ENCODE data around the gene CACNA1F. TPM values are rescaled to one million over a fixed set of nuclear protein-coding genes. Genes with fewer than 3 reads are reported as not detected.

CACNA1F gene
- total RNA-seq, 1 experiment from 2014 or later, result not detected

DNA sequence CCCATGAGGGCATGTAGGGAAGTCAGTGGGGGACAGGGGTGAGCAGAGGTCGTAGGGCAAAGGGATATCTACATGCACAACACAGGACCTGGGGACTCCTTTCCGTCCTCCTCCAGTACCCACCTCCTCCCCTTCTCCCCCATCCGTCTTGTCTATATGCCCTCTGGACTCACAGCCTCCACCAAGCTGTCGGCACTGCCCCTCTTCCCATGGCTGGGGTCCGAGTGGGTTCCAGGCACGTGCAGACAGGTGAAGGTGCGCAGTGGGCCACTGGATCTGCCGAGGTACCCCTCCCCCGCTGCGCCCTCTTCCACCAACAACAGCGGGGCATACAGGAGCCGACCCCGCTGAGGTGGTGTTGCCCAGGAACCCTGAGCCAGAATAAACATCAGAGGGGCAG lies 27.7 kb downstream of the CACNA1F start:
- H3K27ac ChIP-seq, result no peak overlapping the region
- H3K9me3 ChIP-seq (ENCODE audit: insufficient read depth, low read depth), result no peaks in the 10 kb centered on the region
- TF ChIP-seq, protein P1, sequence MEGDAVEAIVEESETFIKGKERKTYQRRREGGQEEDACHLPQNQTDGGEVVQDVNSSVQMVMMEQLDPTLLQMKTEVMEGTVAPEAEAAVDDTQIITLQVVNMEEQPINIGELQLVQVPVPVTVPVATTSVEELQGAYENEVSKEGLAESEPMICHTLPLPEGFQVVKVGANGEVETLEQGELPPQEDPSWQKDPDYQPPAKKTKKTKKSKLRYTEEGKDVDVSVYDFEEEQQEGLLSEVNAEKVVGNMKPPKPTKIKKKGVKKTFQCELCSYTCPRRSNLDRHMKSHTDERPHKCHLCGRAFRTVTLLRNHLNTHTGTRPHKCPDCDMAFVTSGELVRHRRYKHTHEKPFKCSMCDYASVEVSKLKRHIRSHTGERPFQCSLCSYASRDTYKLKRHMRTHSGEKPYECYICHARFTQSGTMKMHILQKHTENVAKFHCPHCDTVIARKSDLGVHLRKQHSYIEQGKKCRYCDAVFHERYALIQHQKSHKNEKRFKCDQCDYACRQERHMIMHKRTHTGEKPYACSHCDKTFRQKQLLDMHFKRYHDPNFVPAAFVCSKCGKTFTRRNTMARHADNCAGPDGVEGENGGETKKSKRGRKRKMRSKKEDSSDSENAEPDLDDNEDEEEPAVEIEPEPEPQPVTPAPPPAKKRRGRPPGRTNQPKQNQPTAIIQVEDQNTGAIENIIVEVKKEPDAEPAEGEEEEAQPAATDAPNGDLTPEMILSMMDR (conservative IDR thresholded peaks at IDR 0.05), result no peak
- H2AFZ ChIP-seq, result no peak overlapping the region
- BruUV-seq (replicated peaks), result no TSS peak
- ChIA-PET CTCF (no interaction called here), POLR2A (ENCODE audit: unreplicated experiment) (no interaction called here)
- no peaks in the 10 kb centered on the region for H3K9me2 ChIP-seq (ENCODE audit: insufficient read depth)
- H3K4me1 ChIP-seq (replicated peaks; ENCODE audit: insufficient read depth), result no peaks in the 10 kb centered on the region
- H3F3A ChIP-seq (ENCODE audit: insufficient read depth, low read depth), result no peaks in the 10 kb centered on the region
- H4K20me1 ChIP-seq (ENCODE audit: insufficient read depth), result no peaks in the 10 kb centered on the region
- no peak for DNase-seq
- no peaks in the 10 kb centered on the region for H3K79me2 ChIP-seq (ENCODE audit: low read depth)
- H3K36me3 ChIP-seq (ENCODE audit: low read depth), result no peaks in the 10 kb centered on the region
- H3K4me2 ChIP-seq, result no peak overlapping the region
- H3K4me3 ChIP-seq, result no peak overlapping the region
- no peaks in the 10 kb centered on the region for H3K27me3 ChIP-seq (ENCODE audit: insufficient read depth, low read depth)
- intact Hi-C loops (cut with micrococcal nuclease; ENCODE audit: unreplicated experiment), result no loop called here

DNA sequence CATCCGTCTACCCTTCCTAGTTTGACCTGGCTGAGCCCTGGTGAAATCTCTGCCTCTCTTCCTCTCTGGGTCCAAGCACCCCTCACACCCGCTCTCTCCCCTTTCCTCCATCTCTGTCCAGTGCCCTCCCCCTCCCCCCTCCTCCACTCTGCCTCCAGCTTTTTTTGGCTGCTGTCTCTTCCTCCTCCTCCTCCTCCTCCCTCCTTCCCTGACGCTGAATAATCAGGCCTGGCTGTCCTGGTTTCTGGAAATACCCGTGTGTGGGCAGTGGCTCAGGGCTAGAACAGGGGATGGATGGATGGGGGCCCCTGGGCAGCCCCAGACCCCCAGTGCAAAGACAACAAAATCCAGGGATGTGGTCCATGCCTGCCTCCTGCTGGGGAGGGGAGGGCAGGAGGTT lies 28.4 kb downstream of the CACNA1F start:
- H3K9me3 ChIP-seq (ENCODE audit: insufficient read depth, low read depth), result no peaks in the 10 kb centered on the region
- ChIA-PET POLR2A (ENCODE audit: unreplicated experiment) (no interaction called here), CTCF (no interaction called here)
- no peaks in the 10 kb centered on the region for H3K9me2 ChIP-seq (ENCODE audit: insufficient read depth)
- no peaks in the 10 kb centered on the region for H3F3A ChIP-seq (ENCODE audit: insufficient read depth, low read depth)
- H3K79me2 ChIP-seq (ENCODE audit: low read depth), result no peaks in the 10 kb centered on the region
- H4K20me1 ChIP-seq (ENCODE audit: insufficient read depth), result no peaks in the 10 kb centered on the region
- no peak for DNase-seq
- H3K27ac ChIP-seq, result no peak overlapping the region
- intact Hi-C loops (cut with micrococcal nuclease; ENCODE audit: unreplicated experiment), result no loop called here
- TF ChIP-seq EZH2 (IDR thresholded peaks at IDR 0.05; ENCODE audit: low read depth), result no peak
- TF ChIP-seq, protein P1 (conservative IDR thresholded peaks at IDR 0.05), result no peak
- no peaks in the 10 kb centered on the region for H3K36me3 ChIP-seq (ENCODE audit: low read depth)
- no peak overlapping the region for H2AFZ ChIP-seq
- H3K27me3 ChIP-seq (ENCODE audit: insufficient read depth, low read depth), result no peaks in the 10 kb centered on the region
- H3K4me3 ChIP-seq, result no peak overlapping the region
- BruUV-seq (replicated peaks), result no TSS peak
- H3K4me2 ChIP-seq, result no peak overlapping the region
- H3K4me1 ChIP-seq (replicated peaks; ENCODE audit: insufficient read depth), result no peaks in the 10 kb centered on the region

DNA sequence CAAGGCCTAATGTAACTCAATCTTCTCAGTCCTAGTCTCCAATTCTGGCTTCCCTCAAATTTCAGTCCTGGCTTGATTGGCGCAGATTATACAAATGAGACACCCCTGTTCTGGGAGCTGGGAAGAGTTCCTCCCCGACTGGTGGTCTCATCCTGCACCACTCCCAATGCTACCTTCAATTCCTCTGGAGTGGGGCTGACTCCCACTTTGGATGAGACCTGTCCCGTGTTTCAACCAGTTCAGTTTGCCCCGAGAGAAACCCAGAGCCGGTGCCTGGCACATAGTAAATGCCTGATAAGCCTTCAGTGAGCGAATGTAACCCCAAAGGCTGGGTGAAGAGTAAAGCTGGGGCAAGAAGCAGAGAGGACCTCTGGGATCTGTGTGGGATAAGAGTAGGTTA lies 29.1 kb downstream of the CACNA1F start:
- Histone ChIP-seq H3K4me1 (replicated peaks; ENCODE audit: insufficient read depth) (no peaks in the 10 kb centered on the region), H3K27ac (no peak overlapping the region), H2AFZ (no peak overlapping the region), H3K4me2 (no peak overlapping the region), H3K27me3 (ENCODE audit: insufficient read depth, low read depth) (no peaks in the 10 kb centered on the region), H3K4me3 (no peak overlapping the region), H3K9me3 (ENCODE audit: insufficient read depth, low read depth) (no peaks in the 10 kb centered on the region), H4K20me1 (ENCODE audit: insufficient read depth) (no peaks in the 10 kb centered on the region), H3F3A (ENCODE audit: insufficient read depth, low read depth) (no peaks in the 10 kb centered on the region), H3K79me2 (ENCODE audit: low read depth) (no peaks in the 10 kb centered on the region), H3K36me3 (ENCODE audit: low read depth) (no peaks in the 10 kb centered on the region), H3K9me2 (ENCODE audit: insufficient read depth) (no peaks in the 10 kb centered on the region)
- ChIA-PET CTCF (no interaction called here), POLR2A (ENCODE audit: unreplicated experiment) (no interaction called here)
- BruUV-seq (replicated peaks), result no TSS peak
- intact Hi-C loops (cut with micrococcal nuclease; ENCODE audit: unreplicated experiment), result no loop called here
- TF ChIP-seq, protein P1 (conservative IDR thresholded peaks at IDR 0.05), result no peak
- no peak for TF ChIP-seq EZH2 (IDR thresholded peaks at IDR 0.05; ENCODE audit: low read depth)
- no peak for DNase-seq
